Activated CD4-positive, alpha-beta T cell treated with anti-CD3 and anti-CD28 coated beads for 36 hours (primary cell): Measurements from ENCODE around the gene IGSF5. TPM values are rescaled to one million over a fixed set of nuclear protein-coding genes. Genes with fewer than 3 reads are reported as not detected.
"Not testable (repeated sequence)": the region's sequence is repeated elsewhere in the genome, so short reads cannot be mapped to it uniquely, and the experiment has no call there.

Experiments
- ATAC-seq: fragments of 200-7000 bp; cut with Tn5 transposase; one replicate; pipeline ENCODE4 v1.10.0; 2021; ENCODE audit warnings: mild to moderate bottlenecking, moderate library complexity
- CTCF ChIA-PET: fragments of 350-600 bp; sonication (Branson Sonifier 250); formaldehyde crosslinking; loops from one replicate; lab custom pipeline; 2021; ENCODE audit warnings: antibody characterized with exemption; lab: Charles Lee
- POLR2A ChIA-PET: fragments of 350-600 bp; sonication (Branson Sonifier 250); formaldehyde crosslinking; loops from one replicate; lab custom pipeline; 2021; ENCODE audit warnings: antibody characterized with exemption, inconsistent platforms; lab: Charles Lee
- DNase-seq: peaks from one replicate; pipeline ENCODE4 v3.0.0-alpha.2; 2020
- H3K27ac Mint-ChIP-seq: one replicate; pipeline ENCODE4 v1.8.0; 2021; ENCODE audit warnings: mixed read lengths
- H3K27me3 Mint-ChIP-seq: one replicate; pipeline ENCODE4 v1.8.0; 2021; ENCODE audit warnings: mixed read lengths
- H3K36me3 Mint-ChIP-seq: one replicate; pipeline ENCODE4 v1.8.0; 2021; ENCODE audit warnings: low read depth, mixed read lengths
- H3K4me1 Mint-ChIP-seq: one replicate; pipeline ENCODE4 v1.8.0; 2021; ENCODE audit warnings: mixed read lengths
- H3K4me3 Mint-ChIP-seq: one replicate; pipeline ENCODE4 v1.8.0; 2021; ENCODE audit warnings: mild to moderate bottlenecking, moderate library complexity, mixed read lengths
- H3K9me3 Mint-ChIP-seq: one replicate; pipeline ENCODE4 v1.8.0; 2021; ENCODE audit warnings: low read depth, mixed read lengths
- intact Hi-C, 2 experiments: fragments of 100-400 bp; cut with DNase I in 1 of 2; cut with micrococcal nuclease in 1 of 2; formaldehyde crosslinking; loops; one replicate each; pipeline versions ENCODE4 v1.14.2 to v1.15.1; 2022 to 2024; cut with DNase I, micrococcal nuclease
- total RNA-seq, 2 experiments: library from RNA; stranded (reverse); gene quantifications; one replicate each; pipeline ENCODE4 v1.2.3, GENCODE V29; 2021

IGSF5 gene
- not detected for total RNA-seq

GRCh38 chr21:39744883-39745282 is at the start of gene IGSF5:
IGSF5 (plus strand) TSS chr21:39745183; CDS start chr21:39745510, 327 bp downstream.
- CTCF ChIA-PET, H3K27ac Mint-ChIP-seq, H3K4me1 Mint-ChIP-seq, H3K9me3 Mint-ChIP-seq, DNase-seq, H3K4me3 Mint-ChIP-seq, H3K27me3 Mint-ChIP-seq, intact Hi-C loops, POLR2A ChIA-PET, ATAC-seq, H3K36me3 Mint-ChIP-seq: not testable (repeated sequence)

GRCh38 chr21:39696196-39696595 is 48.8 kb upstream of the IGSF5 start:
- no peaks in the 10 kb centered on the region for H3K36me3 Mint-ChIP-seq
- ATAC-seq (no peak), DNase-seq (no peak)
- peaks cover 11% of the 10 kb centered on the region for H3K27me3 Mint-ChIP-seq
- intact Hi-C loops = no loop called here
- no peaks in the 10 kb centered on the region for H3K9me3 Mint-ChIP-seq
- no peaks in the 10 kb centered on the region for H3K4me1 Mint-ChIP-seq
- POLR2A ChIA-PET = no interaction called here
- CTCF ChIA-PET = no interaction called here
- H3K4me3 Mint-ChIP-seq = no peak overlapping the region
- no peak overlapping the region for H3K27ac Mint-ChIP-seq

- Mint-ChIP-seq H3K9me3 (no peaks in the 10 kb centered on the region), H3K36me3 (no peaks in the 10 kb centered on the region), H3K27me3 (peaks cover 11% of the 10 kb centered on the region), H3K4me3 (no peak overlapping the region), H3K27ac (no peak overlapping the region), H3K4me1 (no peaks in the 10 kb centered on the region)
- DNase-seq = no peak
- CTCF ChIA-PET = interaction anchor here (0.9 kb wide), 1 partner anchor 12 kb away, joined by 3 read pairs; no protein-coding TSS in a partner anchor
- intact Hi-C loops = no loop called here
- POLR2A ChIA-PET = no interaction called here
- no peak for ATAC-seq
Observed at GRCh38 chr21:39696618-39697017, 48.4 kb upstream of the IGSF5 start.

DNA sequence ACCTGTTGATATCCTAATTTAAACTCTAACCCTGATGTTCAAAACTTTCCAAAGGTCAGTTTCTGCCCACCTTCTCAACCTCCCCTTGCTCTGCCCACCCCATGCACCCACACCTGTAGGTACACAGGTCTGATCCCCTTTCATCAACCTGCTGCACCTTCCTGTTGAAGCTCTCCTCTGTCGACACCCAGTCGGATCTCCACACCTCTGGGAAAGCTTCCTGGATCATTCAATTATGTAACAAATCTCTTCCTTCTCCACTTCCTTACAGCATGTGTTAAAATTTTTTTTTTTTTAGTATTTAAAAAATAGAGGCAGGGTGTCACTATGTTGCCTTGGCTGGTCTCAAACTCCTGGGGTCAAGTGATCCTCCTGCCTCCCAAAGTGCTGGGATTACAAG is 44.7 kb upstream of the IGSF5 start:
- POLR2A ChIA-PET = no interaction called here
- H3K27ac Mint-ChIP-seq = no peak overlapping the region
- ATAC-seq = no peak

GRCh38 chr21:39703578-39703977 is 41.4 kb upstream of the IGSF5 start:
- Mint-ChIP-seq H3K9me3 (peaks cover 3% of the 10 kb centered on the region), H3K36me3 (no peaks in the 10 kb centered on the region), H3K27me3 (peaks cover 15% of the 10 kb centered on the region), H3K4me3 (no peak overlapping the region), H3K4me1 (no peaks in the 10 kb centered on the region), H3K27ac (no peak overlapping the region)
- ChIA-PET POLR2A (no interaction called here), CTCF (no interaction called here)
- intact Hi-C loops = no loop called here
- DNase-seq (no peak), ATAC-seq (no peak)

More for the DNA sequence above, 44.7 kb upstream of the IGSF5 start:
- Mint-ChIP-seq H3K9me3 (peaks cover 3% of the 10 kb centered on the region), H3K36me3 (no peaks in the 10 kb centered on the region), H3K4me3 (no peak overlapping the region), H3K27me3 (peaks cover 11% of the 10 kb centered on the region), H3K4me1 (no peaks in the 10 kb centered on the region)
- intact Hi-C loops = no loop called here
- DNase-seq = no peak
- CTCF ChIA-PET = no interaction called here

GRCh38 chr21:39705849-39706248 is 39.1 kb upstream of the IGSF5 start:
- H3K4me3 Mint-ChIP-seq = no peak overlapping the region
- H3K4me1 Mint-ChIP-seq = no peaks in the 10 kb centered on the region
- no peak overlapping the region for H3K27ac Mint-ChIP-seq
- ATAC-seq (no peak), DNase-seq (no peak)
- H3K9me3 Mint-ChIP-seq = peaks cover 3% of the 10 kb centered on the region
- H3K27me3 Mint-ChIP-seq = peaks cover 11% of the 10 kb centered on the region
- H3K36me3 Mint-ChIP-seq = no peaks in the 10 kb centered on the region
- POLR2A ChIA-PET = no interaction called here
- intact Hi-C loops = no loop called here
- CTCF ChIA-PET = interaction anchor here (1.0 kb wide), 1 partner anchor 9 kb away, joined by 3 read pairs; no protein-coding TSS in a partner anchor

GRCh38 chr21:39707316-39707715 is 37.7 kb upstream of the IGSF5 start:
- ChIA-PET POLR2A (no interaction called here), CTCF (no interaction called here)
- ATAC-seq (no peak), DNase-seq (no peak)
- H3K4me1 Mint-ChIP-seq = no peaks in the 10 kb centered on the region
- H3K4me3 Mint-ChIP-seq = no peak overlapping the region
- no peaks in the 10 kb centered on the region for H3K36me3 Mint-ChIP-seq
- H3K27me3 Mint-ChIP-seq = peaks cover 11% of the 10 kb centered on the region
- peaks cover 3% of the 10 kb centered on the region for H3K9me3 Mint-ChIP-seq
- intact Hi-C loops = no loop called here
- H3K27ac Mint-ChIP-seq = no peak overlapping the region

GRCh38 chr21:39710866-39711265 is 34.1 kb upstream of the IGSF5 start:
- Mint-ChIP-seq H3K27ac (no peak overlapping the region), H3K9me3 (no peaks in the 10 kb centered on the region), H3K27me3 (peaks cover 12% of the 10 kb centered on the region), H3K4me1 (no peaks in the 10 kb centered on the region), H3K4me3 (no peak overlapping the region), H3K36me3 (no peaks in the 10 kb centered on the region)
- no peak for DNase-seq
- CTCF ChIA-PET = no interaction called here
- ATAC-seq = no peak
- POLR2A ChIA-PET = no interaction called here
- intact Hi-C loops = no loop called here

DNA sequence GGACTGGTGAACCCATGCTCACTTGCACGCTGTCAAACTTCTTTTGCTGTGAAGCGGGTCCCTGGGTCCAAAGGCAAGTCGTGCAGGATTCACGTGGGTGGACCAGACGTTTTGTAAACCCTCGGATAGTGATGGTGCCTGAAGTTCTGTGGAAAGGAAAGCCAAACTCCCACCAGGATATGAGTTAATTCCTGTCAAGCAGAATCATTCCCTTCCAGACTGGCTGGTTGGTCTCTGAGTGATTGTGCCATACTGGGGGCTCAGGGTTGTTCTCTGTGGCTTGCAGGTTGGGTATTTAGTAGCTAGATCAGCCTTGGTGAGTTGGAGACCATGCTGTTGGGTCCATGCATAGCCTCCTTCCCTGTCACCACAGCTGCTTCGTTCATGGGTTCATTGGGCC is 32.7 kb upstream of the IGSF5 start:
- no peaks in the 10 kb centered on the region for H3K36me3 Mint-ChIP-seq
- DNase-seq (no peak), ATAC-seq (no peak)
- POLR2A ChIA-PET = no interaction called here
- H3K27me3 Mint-ChIP-seq = peaks cover 9% of the 10 kb centered on the region
- H3K9me3 Mint-ChIP-seq = no peaks in the 10 kb centered on the region
- no peak overlapping the region for H3K27ac Mint-ChIP-seq
- H3K4me1 Mint-ChIP-seq = no peaks in the 10 kb centered on the region
- CTCF ChIA-PET = interaction anchor here (0.7 to 0.8 kb wide), 2 partner anchors 10 to 194 kb away, joined by 3 to 5 read pairs; no protein-coding TSS in a partner anchor
- intact Hi-C loops = no loop called here
- no peak overlapping the region for H3K4me3 Mint-ChIP-seq

- no peaks in the 10 kb centered on the region for H3K4me1 Mint-ChIP-seq
- no peaks in the 10 kb centered on the region for H3K9me3 Mint-ChIP-seq
- CTCF ChIA-PET = no interaction called here
- DNase-seq (no peak), ATAC-seq (no peak)
- no peak overlapping the region for H3K27ac Mint-ChIP-seq
- no peaks in the 10 kb centered on the region for H3K36me3 Mint-ChIP-seq
- intact Hi-C loops = no loop called here
- POLR2A ChIA-PET = no interaction called here
- peaks cover 6% of the 10 kb centered on the region for H3K27me3 Mint-ChIP-seq
- no peak overlapping the region for H3K4me3 Mint-ChIP-seq
Observed at GRCh38 chr21:39712976-39713375, 32.0 kb upstream of the IGSF5 start.

- ATAC-seq (no peak), DNase-seq (no peak)
- H3K27ac Mint-ChIP-seq = no peak overlapping the region
- H3K4me1 Mint-ChIP-seq = no peaks in the 10 kb centered on the region
- no peak overlapping the region for H3K4me3 Mint-ChIP-seq
- intact Hi-C loops = no loop called here
- no peaks in the 10 kb centered on the region for H3K36me3 Mint-ChIP-seq
- CTCF ChIA-PET = interaction anchor here (5.5 kb wide), 1 partner anchor 196 kb away, joined by 33 read pairs; no protein-coding TSS in a partner anchor
- peaks cover 6% of the 10 kb centered on the region for H3K27me3 Mint-ChIP-seq
- POLR2A ChIA-PET = no interaction called here
- H3K9me3 Mint-ChIP-seq = no peaks in the 10 kb centered on the region
Observed at GRCh38 chr21:39713905-39714304, 31.1 kb upstream of the IGSF5 start.

GRCh38 chr21:39714331-39714730 is 30.7 kb upstream of the IGSF5 start:
- no peaks in the 10 kb centered on the region for H3K4me1 Mint-ChIP-seq
- ChIA-PET CTCF (interaction anchor here (1.1 to 5.5 kb wide), 2 partner anchors 8 to 196 kb away, joined by 3 to 33 read pairs; no protein-coding TSS in a partner anchor), POLR2A (no interaction called here)
- peaks cover 7% of the 10 kb centered on the region for H3K27me3 Mint-ChIP-seq
- H3K27ac Mint-ChIP-seq = no peak overlapping the region
- H3K9me3 Mint-ChIP-seq = no peaks in the 10 kb centered on the region
- no peak for DNase-seq
- intact Hi-C loops = no loop called here
- no peaks in the 10 kb centered on the region for H3K36me3 Mint-ChIP-seq
- no peak overlapping the region for H3K4me3 Mint-ChIP-seq
- no peak for ATAC-seq
